Skeletal muscle satellite cell (primary cell): Measurements from ENCODE around the gene C2orf15.
"Not testable (repeated sequence)": the region's sequence is repeated elsewhere in the genome, so short reads cannot be mapped to it uniquely, and the experiment has no call there.

Source experiments
- H3K27me3 ChIP-seq: 2 replicates; pipeline ENCODE4 v1.7.0; 2013; ENCODE audit warnings: low read length; ENCODE audit not compliant: control insufficient read depth, insufficient read depth
- H3K36me3 ChIP-seq: 2 replicates; pipeline ENCODE4 v1.7.0; 2013; ENCODE audit warnings: mild to moderate bottlenecking, control low read depth, low read length; ENCODE audit not compliant: insufficient read depth
- H3K4me1 ChIP-seq: 2 replicates; pipeline ENCODE4 v1.7.0; 2013; ENCODE audit warnings: low read length; ENCODE audit not compliant: control insufficient read depth, insufficient read depth
- H3K4me2 ChIP-seq: 2 replicates; pipeline ENCODE4 v1.7.0; 2013; ENCODE audit warnings: mild to moderate bottlenecking, low read length
- H3K4me3 ChIP-seq: 2 replicates; pipeline ENCODE4 v1.7.0; 2013; ENCODE audit warnings: low read length
- H3K9ac ChIP-seq: 2 replicates; pipeline ENCODE4 v1.7.0; 2013; ENCODE audit warnings: mild to moderate bottlenecking, low read depth, low read length, moderate library complexity
- H3K9me3 ChIP-seq: replicated peaks from 2 replicates; pipeline ENCODE4 v1.7.0; 2013; ENCODE audit warnings: mild to moderate bottlenecking, control low read depth, low read length

C2orf15 gene

GRCh38 chr2:99171377-99172140, 30.1 kb downstream of the C2orf15 start:
- Histone ChIP-seq H3K36me3 (peaks cover 25% of the 10 kb centered on the region), H3K4me1 (no peaks in the 10 kb centered on the region), H3K4me3 (no peak overlapping the region), H3K4me2 (no peak overlapping the region), H3K27me3 (no peaks in the 10 kb centered on the region), H3K9me3 (no peaks in the 10 kb centered on the region), H3K9ac (no peak overlapping the region)

GRCh38 chr2:99180755-99181623, 39.5 kb downstream of the C2orf15 start, which contains the start of the genes MITD1 and MRPL30:
Gene MITD1 (minus strand): TSS chr2:99181058. CDS start chr2:99180981, 77 bp downstream.
Gene MRPL30 (plus strand): TSS chr2:99181184. CDS start chr2:99186204, 5,020 bp downstream.
- H3K36me3 ChIP-seq: no peaks in the 10 kb centered on the region
- peak within 1 kb of the TSS; percentile 92 for H3K4me3 ChIP-seq
- H3K27me3 ChIP-seq: no peaks in the 10 kb centered on the region
- H3K9me3 ChIP-seq: no peaks in the 10 kb centered on the region
- H3K9ac ChIP-seq: peak within 1 kb of the TSS; percentile 90
- H3K4me1 ChIP-seq: peaks cover 5% of the 10 kb centered on the region
- peak within 1 kb of the TSS; percentile 91 for H3K4me2 ChIP-seq

GRCh38 chr2:99181624-99182000, 40.1 kb downstream of the C2orf15 start:
- H3K4me1 ChIP-seq: peaks cover 5% of the 10 kb centered on the region
- peak overlapping the region; percentile 90 for H3K9ac ChIP-seq
- H3K36me3 ChIP-seq: peaks cover under 1% of the 10 kb centered on the region
- H3K4me2 ChIP-seq: peak overlapping the region; percentile 91
- H3K9me3 ChIP-seq: no peaks in the 10 kb centered on the region
- no peaks in the 10 kb centered on the region for H3K27me3 ChIP-seq
- H3K4me3 ChIP-seq: peak overlapping the region; percentile 92

GRCh38 chr2:99183025-99183424, 41.5 kb downstream of the C2orf15 start:
- H3K4me3 ChIP-seq: no peak overlapping the region
- no peaks in the 10 kb centered on the region for H3K9me3 ChIP-seq
- peaks cover 5% of the 10 kb centered on the region for H3K4me1 ChIP-seq
- H3K9ac ChIP-seq: no peak overlapping the region
- H3K4me2 ChIP-seq: peak overlapping the region; percentile 29
- H3K27me3 ChIP-seq: no peaks in the 10 kb centered on the region
- peaks cover 6% of the 10 kb centered on the region for H3K36me3 ChIP-seq

GRCh38 chr2:99184811-99185210, 43.3 kb downstream of the C2orf15 start:
- H3K4me3 ChIP-seq: no peak overlapping the region
- H3K36me3 ChIP-seq: peaks cover 15% of the 10 kb centered on the region
- H3K27me3 ChIP-seq: no peaks in the 10 kb centered on the region
- no peak overlapping the region for H3K9ac ChIP-seq
- peaks cover 5% of the 10 kb centered on the region for H3K4me1 ChIP-seq
- H3K4me2 ChIP-seq: no peak overlapping the region
- H3K9me3 ChIP-seq: no peaks in the 10 kb centered on the region

GRCh38 chr2:99187011-99187410, 45.5 kb downstream of the C2orf15 start:
- no peak overlapping the region for H3K4me2 ChIP-seq
- no peaks in the 10 kb centered on the region for H3K9me3 ChIP-seq
- peaks cover 18% of the 10 kb centered on the region for H3K36me3 ChIP-seq
- H3K4me3 ChIP-seq: no peak overlapping the region
- H3K9ac ChIP-seq: no peak overlapping the region
- no peaks in the 10 kb centered on the region for H3K27me3 ChIP-seq
- H3K4me1 ChIP-seq: peaks cover 5% of the 10 kb centered on the region

- Histone ChIP-seq H3K36me3 (peaks cover 22% of the 10 kb centered on the region), H3K27me3 (no peaks in the 10 kb centered on the region), H3K9me3 (no peaks in the 10 kb centered on the region), H3K9ac (no peak overlapping the region), H3K4me2 (no peak overlapping the region), H3K4me1 (no peaks in the 10 kb centered on the region), H3K4me3 (no peak overlapping the region)
These were observed 46.9 kb downstream of the C2orf15 start for GRCh38 chr2:99188357-99188756.

- no peak overlapping the region for H3K4me2 ChIP-seq
- H3K36me3 ChIP-seq: peaks cover 22% of the 10 kb centered on the region
These were observed 49.0 kb downstream of the C2orf15 start for GRCh38 chr2:99190548-99190947.

GRCh38 chr2:99192364-99192763, 50.9 kb downstream of the C2orf15 start:
- not testable (repeated sequence) for H3K4me2 ChIP-seq, H3K9me3 ChIP-seq, H3K4me3 ChIP-seq, H3K9ac ChIP-seq, H3K4me1 ChIP-seq, H3K27me3 ChIP-seq
- H3K36me3 ChIP-seq: peaks cover 24% of the 10 kb centered on the region

More at GRCh38 chr2:99190548-99190947, 49.0 kb downstream of the C2orf15 start:
- Histone ChIP-seq H3K4me3 (no peak overlapping the region), H3K9ac (no peak overlapping the region), H3K27me3 (no peaks in the 10 kb centered on the region), H3K9me3 (no peaks in the 10 kb centered on the region), H3K4me1 (no peaks in the 10 kb centered on the region)

- H3K4me2 ChIP-seq: no peak overlapping the region
- no peaks in the 10 kb centered on the region for H3K27me3 ChIP-seq
- peaks cover 26% of the 10 kb centered on the region for H3K36me3 ChIP-seq
- no peaks in the 10 kb centered on the region for H3K4me1 ChIP-seq
- no peak overlapping the region for H3K9ac ChIP-seq
- H3K9me3 ChIP-seq: no peaks in the 10 kb centered on the region
- no peak overlapping the region for H3K4me3 ChIP-seq
These were observed 56.8 kb downstream of the C2orf15 start for GRCh38 chr2:99198103-99198841.
